ENCODE results near the gene CHRDL2. TPM values are rescaled to one million over a fixed set of nuclear protein-coding genes. Genes with fewer than 3 reads are reported as not detected.
A peak's percentile ranks its signal among the peaks of the same experiment; 100 is the strongest.

The CHRDL2 gene
- total and polyA plus RNA-seq, 2 of the 4 experiments (the other 2 are of a cell fraction) = 0.80 TPM; not detected in 1

- dilution Hi-C loops (cut with HindIII; ENCODE audit: low sequenced_read_pairs, unreplicated experiment) (no loop called here), intact Hi-C loops (cut with micrococcal nuclease) (loop anchor here (1.0 kb wide), 1 partner anchor 45 kb away; no protein-coding TSS in a partner anchor), in situ Hi-C loops (cut with MboI; ENCODE audit: low sequenced_read_pairs) (no loop called here)
- H2AFZ ChIP-seq (replicated peaks; ENCODE audit: low read length, poor library complexity) = no peak overlapping the region
- H2BK5ac ChIP-seq (ENCODE audit: low read depth, low read length, poor library complexity, severe bottlenecking) = peak overlapping the region; percentile 87
- H3K4me3 ChIP-seq (ENCODE audit: insufficient read depth, low read depth, low read length) = no peak overlapping the region
- ATAC-seq (ENCODE audit: low read depth) (no peak), DNase-seq (no peak)
- peak overlapping the region; percentile 99 for H2AK5ac ChIP-seq (ENCODE audit: low read depth, low read length)
- peak overlapping the region; percentile 98 for H3K18ac ChIP-seq (ENCODE audit: low read depth, low read length)
- peak overlapping the region; percentile 92 for H2BK20ac ChIP-seq (ENCODE audit: low read depth, low read length)
- no TSS peak for BruUV-seq (replicated peaks)
- ChIA-PET CTCF (interaction anchor here (1.0 to 1.4 kb wide), 2 partner anchors 30 to 44 kb away, joined by 3 to 4 read pairs; no protein-coding TSS in a partner anchor), POLR2A (ENCODE audit: unreplicated experiment) (no interaction called here)
- H3K4me1 ChIP-seq (ENCODE audit: control insufficient read depth, insufficient read depth, low read length) = peaks cover 24% of the 10 kb centered on the region
- 100% methylated on average over 8 of the region's 11 CpGs; no CpG with 5 or more reads in 1 of the 2 experiments for WGBS, 2 experiments (ENCODE audit: extremely low coverage in 2 of 2, insufficient read length in 1 of 2)
- no peak overlapping the region for H3K23ac ChIP-seq (ENCODE audit: low read depth, low read length)
- H4K20me1 ChIP-seq (ENCODE audit: insufficient read depth, low read length) = no peaks in the 10 kb centered on the region
- peak overlapping the region; percentile 96; the same call in 2 of the 3 replicates for H2BK15ac ChIP-seq (ENCODE audit: low read depth, low read length)
- peak overlapping the region; percentile 60 for H2AK9ac ChIP-seq (replicated peaks; ENCODE audit: low read depth, low read length, poor library complexity)
- peak overlapping the region; percentile 67 for H4K91ac ChIP-seq (ENCODE audit: insufficient read depth, low read depth, low read length)
- H3K9me1 ChIP-seq (ENCODE audit: insufficient read depth, low read length) = peaks cover 15% of the 10 kb centered on the region
- H3K14ac ChIP-seq (replicated peaks; ENCODE audit: low read depth, low read length) = peak overlapping the region; percentile 51; the same call in 1 of the 2 replicates
- H3K4ac ChIP-seq (ENCODE audit: low read depth, low read length) = peak overlapping the region; percentile 67
- peak overlapping the region; percentile 77 for H3K27ac ChIP-seq (ENCODE audit: insufficient read depth, low read length)
- H4K8ac ChIP-seq (ENCODE audit: low read depth in 2 of 2, low read length in 2 of 2) = peak overlapping the region; percentile 78 to 83; a peak in 3 of 4 replicates
- no peaks in the 10 kb centered on the region for H3K9me3 ChIP-seq (ENCODE audit: control insufficient read depth, insufficient read depth, low read length)
- no peak overlapping the region for H3K56ac ChIP-seq (ENCODE audit: extremely low read depth, insufficient read depth, low read length)
- peak overlapping the region; percentile 28; the same call in 1 of the 2 replicates for H3K9ac ChIP-seq (ENCODE audit: low read depth, low read length)
- no peak overlapping the region for H3K4me2 ChIP-seq (ENCODE audit: low read depth, low read length)
- no peaks in the 10 kb centered on the region for H3K79me1 ChIP-seq (ENCODE audit: low read depth in 1 of 2, low read length in 2 of 2)
- H3K36me3 ChIP-seq (ENCODE audit: control insufficient read depth, insufficient read depth, low read length) = no peaks in the 10 kb centered on the region
- peak overlapping the region; percentile 90 for H2BK120ac ChIP-seq (ENCODE audit: low read depth, low read length)
- H3K27me3 ChIP-seq (ENCODE audit: control insufficient read depth, insufficient read depth, low read length) = no peaks in the 10 kb centered on the region; the same call in 1 of the 2 replicates
- H4K5ac ChIP-seq (ENCODE audit: low read depth, low read length) = peak overlapping the region; percentile 97
- TF ChIP-seq SMC3 (IDR thresholded peaks at IDR 0.05; ENCODE audit: low read depth, low read length) = no peak
- TF ChIP-seq MXI1 (IDR thresholded peaks at IDR 0.05; ENCODE audit: borderline replicate concordance, low read depth, low read length) = no peak
- TF ChIP-seq MAFK (IDR thresholded peaks at IDR 0.05; ENCODE audit: low read depth, low read length) = no peak
- TF ChIP-seq CTCF (conservative IDR thresholded peaks at IDR 0.05; ENCODE audit: low read depth, low read length) = no peak
- TF ChIP-seq CHD1 (IDR thresholded peaks at IDR 0.05; ENCODE audit: low read depth, low read length) = no peak
- TF ChIP-seq RFX5 (IDR thresholded peaks at IDR 0.05; ENCODE audit: low read depth, low read length) = no peak
- TF ChIP-seq FOS (IDR thresholded peaks at IDR 0.05; ENCODE audit: low read depth, low read length) = no peak
- no peak for TF ChIP-seq BHLHE40 (IDR thresholded peaks at IDR 0.05; ENCODE audit: low read depth, low read length)
- no peak for TF ChIP-seq MAZ (IDR thresholded peaks at IDR 0.05; ENCODE audit: borderline replicate concordance, low read depth, low read length)
- TF ChIP-seq CEBPB (IDR thresholded peaks at IDR 0.05; ENCODE audit: low read depth, low read length) = no peak
- TF ChIP-seq USF2 (IDR thresholded peaks at IDR 0.05; ENCODE audit: low read depth, low read length) = no peak
- no peak for TF ChIP-seq ELK1 (IDR thresholded peaks at IDR 0.05; ENCODE audit: borderline replicate concordance, low read depth, low read length)
- no peak for TF ChIP-seq NFE2L2 (IDR thresholded peaks at IDR 0.05; ENCODE audit: low read depth, low read length)
- TF ChIP-seq RAD21 (IDR thresholded peaks at IDR 0.05; ENCODE audit: low read length) = no peak
- no peak for TF ChIP-seq POLR2A (IDR thresholded peaks at IDR 0.05; ENCODE audit: low read depth, low read length)
These were observed 35.4 kb downstream of the CHRDL2 start for GRCh38 chr11:74695705-74696280.
